Measurements from ENCODE around the gene ARHGAP15.

The ARHGAP15 gene

GRCh38 chr2:143169105-143169504, 39.9 kb downstream of the ARHGAP15 start:
- DNase-seq (ENCODE audit: low spot score), result no peak

GRCh38 chr2:143171817-143172216, 42.6 kb downstream of the ARHGAP15 start:
- DNase-seq (ENCODE audit: low spot score), result no peak

- no peak for DNase-seq (ENCODE audit: low spot score)
Observed at GRCh38 chr2:143175438-143175837, 46.2 kb downstream of the ARHGAP15 start.

GRCh38 chr2:143176606-143177005, 47.4 kb downstream of the ARHGAP15 start:
- no peak for DNase-seq (ENCODE audit: low spot score)

- no peak for DNase-seq (ENCODE audit: low spot score)
Observed at GRCh38 chr2:143177096-143177786, 48.0 kb downstream of the ARHGAP15 start.

DNA sequence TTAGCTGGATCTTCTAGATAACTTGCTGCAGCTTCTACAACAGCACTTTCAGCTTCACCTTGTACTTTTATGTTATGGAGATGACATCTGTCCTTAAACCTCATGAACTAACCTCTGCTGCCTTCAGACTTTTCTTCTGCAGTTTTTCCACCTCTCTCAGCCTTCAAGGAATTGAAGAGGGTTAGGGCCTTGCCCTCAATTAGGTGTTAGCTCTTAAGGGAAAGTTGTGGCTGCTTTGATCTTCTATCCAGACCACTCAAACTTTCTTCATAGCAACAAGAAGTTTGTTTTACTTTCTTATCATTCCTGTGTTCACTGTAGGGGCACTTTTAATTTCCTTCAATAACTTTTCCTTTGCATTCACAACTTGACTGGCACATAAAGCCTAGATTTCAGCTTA, 52.3 kb downstream of the ARHGAP15 start:
- no peak for DNase-seq (ENCODE audit: low spot score)

DNA sequence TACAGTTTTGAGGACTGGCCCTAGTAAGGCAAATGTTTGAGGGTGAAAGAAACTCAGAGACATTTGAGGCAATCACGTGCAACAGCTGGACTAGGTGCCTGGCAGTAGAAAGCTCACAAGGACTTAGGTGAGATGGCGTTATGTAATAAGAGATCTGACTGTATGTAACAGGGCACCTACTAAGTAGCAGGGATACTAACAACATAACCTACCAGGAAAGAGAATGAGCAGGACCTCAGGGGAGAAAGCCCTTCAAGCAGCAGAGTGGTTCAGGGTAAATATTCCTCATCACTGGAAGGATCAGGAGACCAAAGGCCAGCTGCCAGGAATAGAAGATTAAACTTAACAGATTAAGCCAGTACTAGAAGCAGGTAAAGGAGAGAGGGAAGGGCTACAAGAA, 53.4 kb downstream of the ARHGAP15 start:
- DNase-seq (ENCODE audit: low spot score), result no peak

DNA sequence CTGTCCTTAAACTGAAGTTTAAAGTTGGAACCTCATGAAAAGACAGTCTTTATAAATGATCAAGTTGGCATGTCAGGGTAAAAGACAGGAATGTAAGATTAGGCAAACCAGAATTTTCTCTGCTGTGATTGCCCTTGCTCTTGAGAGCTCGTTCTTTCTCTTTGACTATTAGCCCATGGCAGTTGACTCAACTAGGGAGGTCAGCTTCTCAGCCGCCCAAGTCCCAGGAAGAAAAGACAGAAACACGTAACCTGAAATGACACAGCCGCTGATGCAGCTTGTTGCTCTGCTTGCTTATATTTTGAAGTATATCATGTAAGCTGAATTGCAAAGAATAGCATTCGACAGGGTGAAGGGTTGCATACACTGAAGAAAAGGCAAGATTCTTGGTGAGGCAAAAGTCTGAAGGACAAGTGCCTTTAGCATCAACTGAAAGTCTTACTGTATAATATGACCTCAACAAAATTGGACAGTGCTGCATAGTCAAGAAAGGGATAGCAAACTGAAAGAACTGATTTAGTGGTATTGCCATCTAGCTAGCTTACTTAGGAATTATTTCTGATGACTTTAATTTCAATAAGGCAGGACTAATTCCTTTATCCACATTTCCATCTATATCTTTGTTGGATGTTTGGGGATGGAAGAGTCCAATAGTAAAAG, 54.7 kb downstream of the ARHGAP15 start:
- no peak for DNase-seq (ENCODE audit: low spot score)

- no peak for DNase-seq (ENCODE audit: low spot score)
Observed at GRCh38 chr2:143186876-143187275, 57.7 kb downstream of the ARHGAP15 start.

DNA sequence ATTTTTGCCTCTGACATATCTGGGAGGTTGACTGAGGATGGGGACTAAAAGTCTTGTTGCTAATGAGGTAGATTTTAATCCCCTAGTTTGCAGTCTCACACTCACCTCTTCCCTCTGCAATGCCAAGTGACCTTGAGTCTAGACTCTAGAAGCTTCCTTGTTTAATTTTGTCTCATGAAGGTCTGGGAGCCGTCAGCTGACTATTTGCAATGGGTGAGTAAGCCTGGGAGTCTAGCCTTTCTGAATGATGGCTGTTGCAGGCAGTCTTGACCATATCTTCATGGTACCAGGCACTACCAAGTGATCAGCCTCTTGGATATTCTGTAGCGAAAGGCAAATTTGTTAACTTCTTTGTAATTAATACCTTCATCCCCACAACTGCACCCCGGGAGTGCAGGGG, 61.2 kb downstream of the ARHGAP15 start:
- no peak for DNase-seq (ENCODE audit: low spot score)

GRCh38 chr2:143192106-143192505, 62.9 kb downstream of the ARHGAP15 start:
- DNase-seq (ENCODE audit: low spot score), result no peak

DNA sequence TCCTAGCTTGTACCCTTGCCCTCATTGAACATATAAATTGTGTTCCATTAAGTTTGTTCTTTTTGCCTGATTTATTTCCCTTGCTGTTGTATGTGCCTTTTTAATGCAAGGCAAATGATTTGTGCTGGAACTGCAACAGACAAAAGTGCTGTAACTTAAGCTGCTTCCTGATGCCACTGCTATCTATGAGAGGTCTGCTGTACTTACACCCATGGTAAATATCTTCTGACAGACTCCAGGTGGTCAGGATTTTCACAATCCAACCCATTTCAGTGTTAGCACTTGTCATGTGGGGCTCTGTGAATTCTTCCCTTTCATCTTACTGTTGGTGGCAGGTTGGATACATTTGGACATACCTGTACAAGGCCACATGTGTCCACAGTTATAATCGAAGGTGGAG, 63.5 kb downstream of the ARHGAP15 start:
- no peak for DNase-seq (ENCODE audit: low spot score)

GRCh38 chr2:143193121-143193520, 63.9 kb downstream of the ARHGAP15 start:
- DNase-seq (ENCODE audit: low spot score), result no peak

DNA sequence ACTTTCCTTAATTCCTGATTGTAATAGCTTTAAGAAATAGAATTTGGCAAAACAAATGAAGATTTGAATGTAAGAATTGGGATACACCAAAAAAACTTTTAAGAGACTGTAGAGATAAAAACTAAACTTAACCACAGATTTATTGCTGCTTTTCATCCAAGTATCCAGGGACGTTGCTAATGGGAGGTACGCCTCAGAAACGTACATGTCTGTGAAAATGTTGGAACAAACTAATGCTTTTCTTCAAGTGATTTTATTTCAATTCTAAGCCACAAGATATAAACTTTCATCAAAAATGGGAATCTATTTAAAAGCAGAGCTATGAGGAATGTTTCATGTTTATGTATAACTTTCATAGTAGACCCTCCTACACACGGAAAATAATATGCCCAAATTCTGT, 66.3 kb downstream of the ARHGAP15 start:
- DNase-seq (ENCODE audit: low spot score), result no peak

DNA sequence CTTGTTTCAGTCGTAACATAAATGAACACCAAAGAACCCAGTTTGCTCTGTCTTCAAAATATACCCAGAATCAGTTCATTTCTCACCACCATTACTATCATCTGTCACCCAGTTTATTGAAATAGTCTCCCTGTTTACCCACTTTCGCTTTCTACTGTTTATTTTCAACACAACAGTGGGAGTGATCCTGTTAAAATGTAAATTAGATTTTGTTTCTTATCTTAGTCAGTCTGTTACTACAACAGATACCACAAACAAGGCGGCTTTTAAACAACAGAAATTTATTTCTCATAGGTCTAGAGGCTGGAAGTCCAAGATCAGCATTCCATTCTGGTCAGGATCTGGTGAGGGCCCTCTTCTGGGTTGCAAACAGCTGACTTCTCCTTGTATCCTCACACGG, 74.8 kb downstream of the ARHGAP15 start:
- no peak for DNase-seq (ENCODE audit: low spot score)

GRCh38 chr2:143205106-143205764, 76.0 kb downstream of the ARHGAP15 start:
- DNase-seq (ENCODE audit: low spot score), result no peak

GRCh38 chr2:143209570-143210445, 80.6 kb downstream of the ARHGAP15 start:
- no peak for DNase-seq (ENCODE audit: low spot score)

- no peak for DNase-seq (ENCODE audit: low spot score)
Observed at GRCh38 chr2:143210446-143210819, 81.2 kb downstream of the ARHGAP15 start.

DNA sequence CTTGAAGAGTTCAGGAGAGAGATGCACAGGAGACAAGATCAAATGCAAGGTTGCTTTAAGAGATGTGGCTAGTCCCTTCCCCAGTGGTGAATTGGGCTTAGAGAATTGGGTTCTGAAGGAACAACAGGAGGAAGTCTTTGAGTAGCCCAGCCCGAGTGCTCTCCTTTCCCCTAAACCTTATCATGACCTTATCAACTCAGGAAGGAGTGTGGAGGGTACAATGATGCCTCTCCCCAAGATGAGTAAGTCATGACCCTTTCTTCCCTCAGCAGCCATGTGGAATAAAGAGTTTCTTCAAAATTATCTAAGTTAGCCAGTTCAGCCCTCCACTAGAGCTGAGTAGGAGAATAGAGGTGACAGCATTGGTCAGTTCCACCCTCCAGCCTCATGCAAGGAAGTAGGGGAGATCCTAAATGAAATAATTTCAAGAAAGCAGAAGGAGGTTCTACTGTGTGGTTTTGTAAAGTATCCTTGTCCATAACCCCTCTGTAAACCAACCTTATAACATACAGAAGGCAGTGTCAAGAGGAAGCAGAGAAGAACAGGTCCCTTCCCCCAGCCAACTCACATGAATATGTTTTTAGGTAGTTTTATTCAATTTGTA, 88.4 kb downstream of the ARHGAP15 start:
- no peak for DNase-seq (ENCODE audit: low spot score)

GRCh38 chr2:143218621-143219020, 89.4 kb downstream of the ARHGAP15 start:
- DNase-seq (ENCODE audit: low spot score), result no peak

- no peak for DNase-seq (ENCODE audit: low spot score)
Observed at GRCh38 chr2:143219266-143219665, 90.0 kb downstream of the ARHGAP15 start.

DNA sequence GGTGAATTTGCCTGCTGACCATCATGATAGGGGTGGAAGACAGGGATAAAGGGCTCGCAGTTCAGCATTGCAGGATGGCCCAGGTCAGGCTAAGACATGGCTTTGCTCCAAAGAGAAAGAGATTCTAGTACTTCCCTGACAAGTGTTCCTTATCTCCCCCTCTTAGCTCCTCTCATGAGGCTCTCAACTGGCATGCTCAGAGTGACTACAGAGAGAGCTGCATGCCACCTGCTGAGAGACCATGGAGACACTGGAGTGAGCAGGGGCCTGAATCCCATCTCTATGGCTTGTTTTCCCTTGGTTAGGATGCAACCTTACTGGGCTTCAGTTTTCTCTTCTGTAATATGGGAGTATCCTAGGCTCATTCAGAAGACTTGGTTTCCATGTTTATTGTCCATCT, 94.3 kb downstream of the ARHGAP15 start:
- no peak for DNase-seq (ENCODE audit: low spot score)

Data from hepatic stellate cell (primary cell).